Endothelial cell of umbilical vein (primary cell): ENCODE data around the gene STK24. TPM values are rescaled to one million over a fixed set of nuclear protein-coding genes. Genes with fewer than 3 reads are reported as not detected.
A peak's percentile ranks its signal among the peaks of the same experiment; 100 is the strongest.

Source experiments
- BruUV-seq: library from RNA; stranded (reverse); fragments of 400-500 nt; replicated peaks from 2 replicates; lab custom pipeline; 2021; lab: Mats Ljungman, UMichigan
- CTCF ChIA-PET: fragments of 300-600, 350-600 bp; sonication (Branson Sonifier 250); formaldehyde crosslinking; loops from one replicate; lab custom pipeline; 2021; ENCODE audit warnings: antibody characterized with exemption, inconsistent platforms; lab: Charles Lee
- POLR2A ChIA-PET: fragments of 300-600, 350-600 bp; sonication (Branson Sonifier 250); formaldehyde crosslinking; loops from one replicate; lab custom pipeline; 2021; ENCODE audit warnings: antibody characterized with exemption, inconsistent platforms; lab: Charles Lee
- DNase-seq: peaks from one replicate; pipeline ENCODE4 v3.0.0-alpha.2; 2011; ENCODE audit warnings: low read depth, low spot score
- FAIRE-seq: peaks from 2 replicates; lab custom pipeline; 2011; peaks lifted over from hg19 to GRCh38; lab: Jason Lieb, UNC
- H2AFZ ChIP-seq: 2 replicates; pipeline ENCODE4 v1.6.0; 2012; ENCODE audit warnings: low read depth, low read length, control low read depth, inconsistent platforms
- H3K27ac ChIP-seq: 2 replicates; pipeline ENCODE4 v1.5.1; 2011; ENCODE audit warnings: low read depth, mild to moderate bottlenecking, control low read depth, low read length, moderate library complexity; ENCODE audit not compliant: insufficient read depth
- H3K27me3 ChIP-seq, 2 experiments: 2 replicates each; pipeline versions ENCODE4 v1.6.0 to v1.6.1; 2011; ENCODE audit warnings: low read length in 2 of 2, mixed read lengths in 1 of 2; ENCODE audit not compliant: control insufficient read depth in 2 of 2, insufficient read depth in 2 of 2
- H3K36me3 ChIP-seq, 2 experiments: 2 replicates in 1 of 2; 3 replicates in 1 of 2; pipeline ENCODE4 v1.5.1; 2011; ENCODE audit warnings: low read length in 2 of 2, mild to moderate bottlenecking in 1 of 2, moderate library complexity in 1 of 2; ENCODE audit not compliant: control insufficient read depth in 2 of 2, insufficient read depth in 2 of 2; ENCODE audit errors: extremely low read depth in 1 of 2
- H3K4me1 ChIP-seq: 3 replicates; pipeline ENCODE4 v1.5.1; 2011; ENCODE audit warnings: mild to moderate bottlenecking, low read length; ENCODE audit not compliant: control insufficient read depth, insufficient read depth; ENCODE audit errors: extremely low read depth
- H3K4me2 ChIP-seq: 2 replicates; pipeline ENCODE4 v1.6.1; 2011; ENCODE audit warnings: low read length, control low read depth, mixed read lengths; ENCODE audit not compliant: insufficient read depth
- H3K4me3 ChIP-seq, 3 experiments: fragments of 200-600 bp in 1 of 3; sonication (generic), shearing (Covaris generic) in 1 of 3; replicated peaks in 1 of 3; 2 replicates each; pipeline ENCODE4 v1.5.1; 2011 to 2016; ENCODE audit warnings: control low read depth in 3 of 3, low read length in 3 of 3, mild to moderate bottlenecking in 2 of 3, inconsistent platforms in 1 of 3, low read depth in 1 of 3, moderate library complexity in 1 of 3; ENCODE audit not compliant: insufficient read depth in 1 of 3
- H3K79me2 ChIP-seq: 2 replicates; pipeline ENCODE4 v1.6.0; 2012; ENCODE audit warnings: low read length, inconsistent platforms; ENCODE audit not compliant: control insufficient read depth, insufficient read depth
- H3K9ac ChIP-seq: replicated peaks from 2 replicates; pipeline ENCODE3; 2011; ENCODE audit warnings: low read length, control low read depth; ENCODE audit not compliant: insufficient read depth; ENCODE audit errors: extremely low read depth
- H3K9me1 ChIP-seq: replicated peaks from 3 replicates; pipeline ENCODE4 v1.6.0; 2011; ENCODE audit warnings: mild to moderate bottlenecking, low read length; ENCODE audit not compliant: control insufficient read depth, insufficient read depth; ENCODE audit errors: extremely low read depth
- H3K9me3 ChIP-seq: replicated peaks from 2 replicates; pipeline ENCODE4 v1.5.1; 2012; ENCODE audit warnings: low read length, inconsistent platforms; ENCODE audit not compliant: control insufficient read depth, insufficient read depth
- H4K20me1 ChIP-seq: replicated peaks from 2 replicates; pipeline ENCODE3; 2011; ENCODE audit warnings: mild to moderate bottlenecking, low read length; ENCODE audit not compliant: control insufficient read depth, insufficient read depth; ENCODE audit errors: extremely low read depth
- CTCF ChIP-seq, 2 donors: IDR thresholded peaks; 1 replicate in 1 of 2; 2 replicates in 1 of 2; pipeline ENCODE4 v1.5.1; 2011; ENCODE audit warnings: low read length in 2 of 2, mild to moderate bottlenecking in 2 of 2, moderate library complexity in 2 of 2, control low read depth in 1 of 2, inconsistent platforms in 1 of 2, low read depth in 1 of 2; ENCODE audit not compliant: insufficient read depth in 1 of 2; ENCODE audit errors: extremely low read depth in 1 of 2
- EZH2 ChIP-seq: IDR thresholded peaks from 2 replicates; pipeline ENCODE4 v1.6.1; 2012; ENCODE audit warnings: borderline replicate concordance, low read depth, mild to moderate bottlenecking, moderate library complexity, low read length, inconsistent platforms; ENCODE audit not compliant: severe bottlenecking
- FOS ChIP-seq: IDR thresholded peaks from 2 replicates; pipeline ENCODE4 v1.6.1; 2011; ENCODE audit warnings: mild to moderate bottlenecking, low read length, moderate library complexity, borderline replicate concordance; ENCODE audit not compliant: insufficient read depth
- GATA2 ChIP-seq: IDR thresholded peaks from 2 replicates; pipeline ENCODE4 v1.7.0; 2011; ENCODE audit warnings: low read depth, mild to moderate bottlenecking, moderate library complexity, mixed read lengths, low read length; ENCODE audit not compliant: insufficient read length, insufficient read depth
- JUN ChIP-seq: IDR thresholded peaks from 2 replicates; pipeline ENCODE4 v1.6.1; 2011; ENCODE audit warnings: borderline replicate concordance, low read depth; ENCODE audit not compliant: insufficient read length, insufficient read depth
- MAX ChIP-seq: IDR thresholded peaks from 2 replicates; pipeline ENCODE4 v1.6.1; 2011; ENCODE audit not compliant: insufficient read depth, insufficient read length
- MYC ChIP-seq: IDR thresholded peaks from one replicate; pipeline ENCODE4 v1.6.1; 2011; ENCODE audit warnings: mild to moderate bottlenecking, low read depth, low read length
- POLR2A ChIP-seq: IDR thresholded peaks from 2 replicates; pipeline ENCODE4 v1.6.1; 2012; ENCODE audit warnings: low read depth, mild to moderate bottlenecking, control low read depth, low read length
- POLR2AphosphoS5 ChIP-seq: IDR thresholded peaks from 2 replicates; pipeline ENCODE4 v1.6.1; 2012; ENCODE audit warnings: low read depth, mild to moderate bottlenecking, control low read depth, low read length, moderate library complexity; ENCODE audit not compliant: insufficient read depth
- dilution Hi-C: fragments of 300-500 bp; cut with MboI; formaldehyde crosslinking; loops from one replicate; pipeline ENCODE4 v1.15.0; 2019; ENCODE audit warnings: low sequenced_read_pairs; ENCODE audit not compliant: extremely low pct_ligation_motif_present
- intact Hi-C: fragments of 100-400 bp; cut with micrococcal nuclease; formaldehyde crosslinking; loops from one replicate; pipeline ENCODE4 v1.10.0; 2022
- polyA plus RNA-seq, 4 experiments: library from polyadenylated mRNA; depleted of rRNA in 3 of 4; stranded (reverse) in 3 of 4; unstranded in 1 of 4; fragments of >200 nt; gene quantifications; 2 replicates each; pipeline versions ENCODE4 v1.2.1 to v1.2.3, GENCODE V29; 2011 to 2012; ENCODE audit warnings: missing spikeins in 1 of 4
- total RNA-seq: library from RNA; stranded (reverse); gene quantifications from 2 replicates; pipeline ENCODE4 v1.2.3, GENCODE V29; 2021

The STK24 gene
- total and polyA plus RNA-seq, 2 donors (not counting 3 experiments of a cell fraction or from before 2014, with no cell fraction given), result 43.3 to 100 TPM

GRCh38 chr13:98509271-98510155 lies 67.4 kb downstream of the STK24 start:
- ChIA-PET POLR2A (interaction anchor here (1.1 to 2.1 kb wide), 3 partner anchors 25 to 66 kb away, joined by 3 to 6 read pairs (median 3); no protein-coding TSS in a partner anchor), CTCF (interaction anchor here (0.9 to 4.0 kb wide), 9 partner anchors 15 to 144 kb away, joined by 3 to 26 read pairs (median 4); no protein-coding TSS in a partner anchor)
- FAIRE-seq, result peak; percentile 81
- TSS peak; percentile 87 for BruUV-seq
- no peaks in the 10 kb centered on the region for H3K9me1 ChIP-seq
- peak; percentile 95 for DNase-seq
- no peaks in the 10 kb centered on the region for H3K9me3 ChIP-seq
- peak overlapping the region; percentile 67 for H3K4me2 ChIP-seq
- H3K9ac ChIP-seq, result peak overlapping the region; percentile 52
- H3K79me2 ChIP-seq, result peaks cover 79% of the 10 kb centered on the region
- dilution Hi-C loops, result loop anchor here (10.0 kb wide), 1 partner anchor 75 kb away; no protein-coding TSS in a partner anchor
- H4K20me1 ChIP-seq, result no peaks in the 10 kb centered on the region
- intact Hi-C loops, result loop anchor here (1.0 kb wide), 1 partner anchor 66 kb away; no protein-coding TSS in a partner anchor
- TF ChIP-seq JUN (peak; percentile 80), POLR2AphosphoS5 (peak; percentile 36), POLR2A (no peak), FOS (peak; percentile 65), CTCF (IDR thresholded peaks at IDR 0.05; ENCODE audit: extremely low read depth in 1 of 2, insufficient read depth in 1 of 2, low read depth in 1 of 2, low read length in 2 of 2) (no peak), MYC (no peak), GATA2 (peak; percentile 79), EZH2 (no peak), MAX (no peak)
- peaks cover 3 to 4% of the 10 kb centered on the region in 2 experiments for H3K36me3 ChIP-seq
- no peak overlapping the region for H2AFZ ChIP-seq
- peaks cover 64% of the 10 kb centered on the region for H3K4me1 ChIP-seq
- peak overlapping the region; percentile 95 for H3K27ac ChIP-seq
- no peaks in the 10 kb centered on the region for H3K27me3 ChIP-seq
- H3K4me3 ChIP-seq, result peak overlapping the region in 1 of 3 experiments; percentile 12
